ENCODE measurements around the gene IFT74. TPM values are rescaled to one million over a fixed set of nuclear protein-coding genes. Genes with fewer than 3 reads are reported as not detected.

IFT74 gene
- total RNA-seq, 1 experiment from 2014 or later = 6.2 TPM

GRCh38 chr9:26935847-26936246, 20.4 kb upstream of the IFT74 start:
- no peaks in the 10 kb centered on the region for H3K27me3 ChIP-seq (ENCODE audit: low read length)
- H3K4me3 ChIP-seq (ENCODE audit: low read length) = no peak overlapping the region
- BruUV-seq (replicated peaks) = no TSS peak
- ATAC-seq (no peak), DNase-seq (no peak)
- H2AFZ ChIP-seq (ENCODE audit: low read length) = no peak overlapping the region
- TF ChIP-seq CTCF (conservative IDR thresholded peaks at IDR 0.05; ENCODE audit: low read depth, low read length) (no peak), EZH2 (IDR thresholded peaks at IDR 0.05; ENCODE audit: low read length, unreplicated experiment) (no peak), EZH2phosphoT487 (IDR thresholded peaks at IDR 0.05; ENCODE audit: borderline replicate concordance, low read length) (no peak)
- H3K79me2 ChIP-seq (ENCODE audit: low read length) = peaks cover 80% of the 10 kb centered on the region
- no peaks in the 10 kb centered on the region for H3K4me1 ChIP-seq (ENCODE audit: insufficient read depth, low read length)
- H3K9me2 ChIP-seq (replicated peaks; ENCODE audit: low read length) = no peaks in the 10 kb centered on the region
- H3F3A ChIP-seq (ENCODE audit: low read length, unreplicated experiment) = no peaks in the 10 kb centered on the region
- ChIA-PET POLR2A (ENCODE audit: unreplicated experiment) (no interaction called here), CTCF (no interaction called here)
- H3K4me2 ChIP-seq (ENCODE audit: low read length) = no peak overlapping the region
- no peak overlapping the region for H3K27ac ChIP-seq (ENCODE audit: low read length)
- intact Hi-C loops (cut with micrococcal nuclease) = no loop called here
- H3K9ac ChIP-seq (ENCODE audit: low read length) = no peak overlapping the region
- no peaks in the 10 kb centered on the region for H3K9me3 ChIP-seq (ENCODE audit: low read length)
- peaks cover 16% of the 10 kb centered on the region; the same call in 1 of the 2 replicates for H4K20me1 ChIP-seq (ENCODE audit: low read length)
- peaks cover 12% of the 10 kb centered on the region for H3K36me3 ChIP-seq (ENCODE audit: low read depth, low read length)

GRCh38 chr9:26937816-26938371, 18.3 kb upstream of the IFT74 start:
- no peak for DNase-seq
- H3K79me2 ChIP-seq (ENCODE audit: low read length) = peaks cover 92% of the 10 kb centered on the region
- no TSS peak for BruUV-seq (replicated peaks)
- ATAC-seq = no peak
- ChIA-PET POLR2A (ENCODE audit: unreplicated experiment) (no interaction called here), CTCF (no interaction called here)
- H3K9ac ChIP-seq (ENCODE audit: low read length) = no peak overlapping the region
- no peaks in the 10 kb centered on the region for H3K4me1 ChIP-seq (ENCODE audit: insufficient read depth, low read length)
- no peak overlapping the region for H3K27ac ChIP-seq (ENCODE audit: low read length)
- H3K27me3 ChIP-seq (ENCODE audit: low read length) = no peaks in the 10 kb centered on the region
- H2AFZ ChIP-seq (ENCODE audit: low read length) = no peak overlapping the region
- peaks cover 15% of the 10 kb centered on the region for H3K36me3 ChIP-seq (ENCODE audit: low read depth, low read length)
- intact Hi-C loops (cut with micrococcal nuclease) = no loop called here
- TF ChIP-seq CTCF (conservative IDR thresholded peaks at IDR 0.05; ENCODE audit: low read depth, low read length) = no peak
- TF ChIP-seq EZH2phosphoT487 (IDR thresholded peaks at IDR 0.05; ENCODE audit: borderline replicate concordance, low read length) = no peak
- TF ChIP-seq EZH2 (IDR thresholded peaks at IDR 0.05; ENCODE audit: low read length, unreplicated experiment) = no peak
- no peaks in the 10 kb centered on the region for H3F3A ChIP-seq (ENCODE audit: low read length, unreplicated experiment)
- no peak overlapping the region for H3K4me3 ChIP-seq (ENCODE audit: low read length)
- H3K9me2 ChIP-seq (replicated peaks; ENCODE audit: low read length) = no peaks in the 10 kb centered on the region
- no peak overlapping the region for H3K4me2 ChIP-seq (ENCODE audit: low read length)
- H3K9me3 ChIP-seq (ENCODE audit: low read length) = no peaks in the 10 kb centered on the region
- peaks cover 28% of the 10 kb centered on the region; the same call in 1 of the 2 replicates for H4K20me1 ChIP-seq (ENCODE audit: low read length)

GRCh38 chr9:26939955-26940711, 16.1 kb upstream of the IFT74 start:
- BruUV-seq (replicated peaks) = no TSS peak
- Histone ChIP-seq H4K20me1 (ENCODE audit: low read length) (peaks cover 32% of the 10 kb centered on the region; the same call in 1 of the 2 replicates), H3F3A (ENCODE audit: low read length, unreplicated experiment) (no peaks in the 10 kb centered on the region), H3K9ac (ENCODE audit: low read length) (no peak overlapping the region), H3K9me3 (ENCODE audit: low read length) (no peaks in the 10 kb centered on the region), H3K9me2 (replicated peaks; ENCODE audit: low read length) (no peaks in the 10 kb centered on the region), H2AFZ (ENCODE audit: low read length) (no peak overlapping the region), H3K4me3 (ENCODE audit: low read length) (no peak overlapping the region), H3K79me2 (ENCODE audit: low read length) (peaks cover 100% of the 10 kb centered on the region), H3K27ac (ENCODE audit: low read length) (no peak overlapping the region), H3K4me1 (ENCODE audit: insufficient read depth, low read length) (peaks cover 15% of the 10 kb centered on the region; the same call in 1 of the 2 replicates), H3K27me3 (ENCODE audit: low read length) (no peaks in the 10 kb centered on the region), H3K36me3 (ENCODE audit: low read depth, low read length) (peaks cover 22% of the 10 kb centered on the region), H3K4me2 (ENCODE audit: low read length) (no peak overlapping the region)
- POLR2A ChIA-PET (ENCODE audit: unreplicated experiment) = no interaction called here
- TF ChIP-seq EZH2phosphoT487 (IDR thresholded peaks at IDR 0.05; ENCODE audit: borderline replicate concordance, low read length) (no peak), EZH2 (IDR thresholded peaks at IDR 0.05; ENCODE audit: low read length, unreplicated experiment) (no peak), CTCF (conservative IDR thresholded peaks at IDR 0.05; ENCODE audit: low read depth, low read length) (no peak)
- DNase-seq (no peak), ATAC-seq (no peak)
- CTCF ChIA-PET = no interaction called here
- intact Hi-C loops (cut with micrococcal nuclease) = no loop called here
